Measurements from ENCODE around the gene SREBF1.
A peak's percentile ranks its signal among the peaks of the same experiment; 100 is the strongest.
"Not testable (repeated sequence)": the region's sequence is repeated elsewhere in the genome, so short reads cannot be mapped to it uniquely, and the experiment has no call there.

The SREBF1 gene

DNA sequence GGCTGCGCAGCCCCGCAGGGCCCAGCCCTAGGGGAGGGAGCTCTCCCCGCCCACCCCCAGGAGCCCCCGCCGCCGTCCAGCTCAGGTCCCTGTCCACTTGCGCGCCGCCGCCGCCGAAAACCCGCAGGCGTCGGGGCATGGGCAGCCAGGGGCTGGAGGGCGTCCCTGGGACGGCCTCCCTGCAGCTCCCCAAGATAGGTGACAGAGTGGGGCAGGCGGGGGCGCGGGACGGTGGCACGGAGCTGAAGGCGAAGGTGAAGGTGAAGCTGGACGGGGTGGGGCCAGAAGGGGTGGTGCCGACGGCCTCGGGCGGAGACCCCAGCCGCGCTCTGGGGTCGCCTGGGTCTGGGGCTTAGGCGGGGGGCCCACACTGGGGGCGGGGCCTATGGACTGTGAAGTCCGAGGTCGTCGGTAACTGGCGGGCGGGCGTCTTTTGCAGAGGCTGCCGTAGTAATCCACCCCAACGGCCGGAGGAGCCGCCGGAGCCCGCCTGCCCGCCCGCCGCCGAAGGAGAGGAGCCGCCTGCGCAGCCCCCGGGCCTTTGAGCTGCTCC, 27.2 kb downstream of the SREBF1 start:
- no peak for DNase-seq

- peak in 1 of 2 experiments; percentile 26 for DNase-seq
These were observed 27.9 kb downstream of the SREBF1 start for GRCh38 chr17:17808706-17809432.

DNA sequence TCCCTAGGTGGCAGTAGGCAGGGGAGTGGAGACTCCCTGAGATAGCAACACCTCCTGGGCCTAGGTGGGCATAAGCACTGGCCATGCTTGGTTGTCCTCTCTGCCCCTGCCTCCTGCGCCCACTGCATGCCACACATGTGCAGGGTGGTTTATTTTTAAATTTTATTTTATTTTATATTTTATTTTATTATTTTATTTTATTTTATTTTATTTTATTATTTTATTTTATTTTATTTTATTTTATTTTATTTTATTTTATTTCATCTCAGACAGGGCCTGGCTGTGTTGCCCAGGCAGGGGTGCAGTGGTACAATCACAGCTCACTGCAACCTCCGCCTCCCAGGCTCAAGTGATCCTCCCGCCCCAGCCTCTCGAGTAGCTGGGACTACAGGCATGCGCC, 28.6 kb downstream of the SREBF1 start:
- DNase-seq = not testable (repeated sequence)

- DNase-seq = no peak
These were observed 29.3 kb downstream of the SREBF1 start for GRCh38 chr17:17807440-17807839.

DNA sequence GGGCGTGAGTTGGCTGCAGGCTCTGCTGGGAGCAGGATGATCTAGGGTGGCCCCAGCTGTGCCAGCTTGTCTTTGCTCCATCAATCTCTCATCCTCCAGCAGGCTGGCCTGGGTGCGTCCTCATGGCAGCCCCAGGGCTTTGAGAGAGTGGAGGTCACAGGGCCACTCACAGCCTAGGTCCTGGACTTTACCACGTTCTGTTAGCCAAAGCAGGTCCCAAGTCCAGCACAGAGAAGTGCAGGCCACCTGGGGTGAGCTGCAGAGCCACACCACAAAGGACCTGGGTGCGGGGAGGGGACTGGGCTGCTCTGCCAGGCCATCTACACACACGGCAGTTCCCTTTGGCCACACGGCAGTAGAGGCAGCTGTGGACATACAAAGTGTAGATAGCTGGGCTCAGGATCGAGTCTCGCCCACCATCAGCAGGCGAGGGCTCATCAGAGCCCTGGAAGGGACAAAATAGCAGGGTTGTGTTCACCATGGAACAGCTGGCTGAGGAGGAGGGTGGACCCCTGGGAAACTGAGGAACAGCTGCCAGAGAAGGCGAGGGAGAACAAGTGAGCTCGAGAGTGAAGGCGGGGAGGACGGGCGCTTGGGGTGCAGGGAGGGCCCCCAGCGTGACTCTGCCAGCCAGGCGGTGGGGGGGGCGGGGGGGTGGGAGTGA, 30.0 kb downstream of the SREBF1 start:
- DNase-seq = no peak

DNA sequence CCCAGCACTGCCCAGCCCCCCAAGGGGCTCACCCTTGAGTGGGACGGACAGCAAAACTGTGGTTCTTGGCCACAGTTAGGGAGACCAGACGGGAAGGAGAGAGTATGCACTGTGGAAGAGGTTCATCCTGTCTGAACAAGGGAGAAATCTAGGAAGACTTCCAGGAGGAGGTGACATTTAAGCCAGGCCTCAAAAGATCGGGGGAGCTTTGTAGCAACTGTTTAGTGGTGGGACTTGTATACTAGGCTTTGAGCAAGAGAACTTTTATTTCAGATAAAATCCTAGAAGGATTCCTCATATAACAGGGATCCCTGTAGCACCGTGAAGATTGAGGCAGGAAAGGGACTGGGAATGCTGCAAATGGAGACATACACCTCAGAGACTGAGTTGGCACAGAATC, 30.8 kb downstream of the SREBF1 start:
- no peak for DNase-seq

GRCh38 chr17:17805575-17805974, 31.2 kb downstream of the SREBF1 start:
- no peak for DNase-seq

DNA sequence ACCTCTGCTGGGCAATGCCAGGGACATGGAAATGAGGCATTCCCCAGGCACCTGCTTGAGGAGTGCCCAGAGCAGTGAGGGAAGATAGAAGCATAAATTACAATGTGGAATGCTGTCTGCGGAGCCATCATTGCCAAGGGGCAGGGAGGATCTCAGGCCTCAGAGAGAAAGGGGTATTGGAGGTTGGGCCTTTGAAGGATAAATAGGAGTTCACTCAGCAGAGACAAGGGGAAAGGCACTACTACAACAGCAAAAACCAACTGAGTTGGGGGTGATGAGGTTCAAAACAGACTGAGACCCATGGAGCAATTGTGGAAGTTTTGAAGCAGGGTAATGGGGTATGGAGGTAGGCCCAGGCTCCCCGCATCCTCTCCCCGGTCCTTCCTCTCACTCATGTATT, 32.8 kb downstream of the SREBF1 start:
- no peak for DNase-seq

- DNase-seq = no peak
These were observed 34.8 kb downstream of the SREBF1 start for GRCh38 chr17:17801800-17802481.

GRCh38 chr17:17800504-17801021, 36.2 kb downstream of the SREBF1 start:
- no peak for DNase-seq

- no peak for DNase-seq
These were observed 38.1 kb downstream of the SREBF1 start for GRCh38 chr17:17798573-17799255.

DNA sequence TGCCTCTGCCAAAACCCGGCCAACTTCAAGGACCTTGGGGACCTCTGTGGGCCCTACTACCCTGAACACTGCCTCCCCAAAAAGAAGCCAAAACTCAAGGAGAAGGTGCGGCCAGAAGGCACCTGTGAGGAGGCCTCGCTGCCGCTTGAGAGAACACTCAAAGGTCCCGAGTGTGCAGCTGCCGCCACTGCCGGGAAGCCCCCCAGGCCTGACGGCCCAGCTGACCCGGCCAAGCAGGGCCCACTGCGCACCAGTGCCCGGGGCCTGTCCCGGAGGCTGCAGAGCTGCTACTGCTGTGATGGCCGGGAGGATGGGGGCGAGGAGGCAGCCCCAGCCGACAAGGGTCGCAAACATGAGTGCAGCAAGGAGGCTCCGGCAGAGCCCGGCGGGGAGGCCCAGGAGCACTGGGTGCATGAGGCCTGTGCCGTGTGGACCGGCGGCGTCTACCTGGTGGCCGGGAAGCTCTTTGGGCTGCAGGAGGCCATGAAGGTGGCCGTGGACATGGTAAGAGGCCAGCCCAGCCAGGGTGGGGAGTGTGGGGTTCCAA, 38.7 kb downstream of the SREBF1 start:
- DNase-seq = no peak

DNA sequence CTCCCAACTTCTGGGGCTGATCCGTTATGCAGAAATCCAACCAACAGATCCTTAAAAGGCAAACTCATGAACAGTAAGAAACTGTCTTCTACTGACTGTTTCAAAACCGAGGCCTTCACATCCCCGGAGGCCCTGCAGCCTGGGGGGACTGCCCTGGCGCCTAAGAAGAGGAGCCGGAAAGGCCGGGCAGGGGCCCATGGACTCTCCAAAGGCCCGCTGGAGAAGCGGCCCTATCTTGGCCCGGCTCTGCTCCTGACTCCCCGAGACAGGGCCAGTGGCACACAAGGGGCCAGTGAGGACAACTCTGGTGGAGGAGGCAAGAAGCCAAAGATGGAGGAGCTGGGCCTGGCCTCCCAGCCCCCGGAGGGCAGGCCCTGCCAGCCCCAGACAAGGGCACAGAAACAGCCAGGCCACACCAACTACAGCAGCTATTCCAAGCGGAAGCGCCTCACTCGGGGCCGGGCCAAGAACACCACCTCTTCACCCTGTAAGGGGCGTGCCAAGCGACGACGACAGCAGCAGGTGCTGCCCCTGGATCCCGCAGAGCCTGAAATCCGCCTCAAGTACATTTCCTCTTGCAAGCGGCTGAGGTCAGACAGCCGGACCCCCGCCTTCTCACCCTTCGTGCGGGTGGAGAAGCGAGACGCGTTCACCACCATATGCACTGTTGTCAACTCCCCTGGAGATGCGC, 39.5 kb downstream of the SREBF1 start:
- DNase-seq = no peak

- no peak for DNase-seq
These were observed 40.1 kb downstream of the SREBF1 start for GRCh38 chr17:17796787-17797061.

GRCh38 chr17:17795946-17796786, 40.6 kb downstream of the SREBF1 start:
- DNase-seq = no peak

DNA sequence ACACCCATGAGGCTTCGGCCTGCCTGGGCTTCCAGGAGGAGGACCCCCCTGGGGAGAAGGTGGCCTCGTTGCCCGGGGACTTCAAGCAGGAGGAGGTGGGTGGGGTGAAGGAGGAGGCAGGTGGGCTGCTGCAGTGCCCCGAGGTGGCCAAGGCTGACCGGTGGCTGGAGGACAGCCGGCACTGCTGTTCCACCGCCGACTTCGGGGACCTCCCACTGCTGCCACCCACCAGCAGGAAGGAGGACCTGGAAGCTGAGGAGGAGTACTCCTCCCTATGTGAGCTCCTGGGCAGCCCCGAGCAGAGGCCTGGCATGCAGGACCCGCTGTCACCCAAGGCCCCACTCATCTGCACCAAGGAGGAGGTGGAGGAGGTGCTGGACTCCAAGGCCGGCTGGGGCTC, 41.5 kb downstream of the SREBF1 start:
- no peak for DNase-seq

DNA sequence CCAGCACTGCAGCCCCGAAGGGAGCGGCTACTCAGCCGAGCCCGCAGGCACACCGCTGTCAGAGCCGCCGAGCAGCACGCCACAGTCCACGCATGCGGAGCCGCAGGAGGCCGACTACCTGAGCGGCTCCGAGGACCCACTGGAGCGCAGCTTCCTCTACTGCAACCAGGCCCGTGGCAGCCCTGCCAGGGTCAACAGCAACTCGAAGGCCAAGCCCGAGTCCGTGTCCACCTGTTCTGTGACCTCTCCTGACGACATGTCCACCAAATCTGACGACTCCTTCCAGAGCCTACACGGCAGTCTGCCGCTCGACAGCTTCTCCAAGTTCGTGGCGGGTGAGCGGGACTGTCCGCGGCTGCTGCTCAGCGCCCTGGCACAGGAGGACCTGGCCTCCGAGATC, 42.4 kb downstream of the SREBF1 start:
- no peak for DNase-seq

DNA sequence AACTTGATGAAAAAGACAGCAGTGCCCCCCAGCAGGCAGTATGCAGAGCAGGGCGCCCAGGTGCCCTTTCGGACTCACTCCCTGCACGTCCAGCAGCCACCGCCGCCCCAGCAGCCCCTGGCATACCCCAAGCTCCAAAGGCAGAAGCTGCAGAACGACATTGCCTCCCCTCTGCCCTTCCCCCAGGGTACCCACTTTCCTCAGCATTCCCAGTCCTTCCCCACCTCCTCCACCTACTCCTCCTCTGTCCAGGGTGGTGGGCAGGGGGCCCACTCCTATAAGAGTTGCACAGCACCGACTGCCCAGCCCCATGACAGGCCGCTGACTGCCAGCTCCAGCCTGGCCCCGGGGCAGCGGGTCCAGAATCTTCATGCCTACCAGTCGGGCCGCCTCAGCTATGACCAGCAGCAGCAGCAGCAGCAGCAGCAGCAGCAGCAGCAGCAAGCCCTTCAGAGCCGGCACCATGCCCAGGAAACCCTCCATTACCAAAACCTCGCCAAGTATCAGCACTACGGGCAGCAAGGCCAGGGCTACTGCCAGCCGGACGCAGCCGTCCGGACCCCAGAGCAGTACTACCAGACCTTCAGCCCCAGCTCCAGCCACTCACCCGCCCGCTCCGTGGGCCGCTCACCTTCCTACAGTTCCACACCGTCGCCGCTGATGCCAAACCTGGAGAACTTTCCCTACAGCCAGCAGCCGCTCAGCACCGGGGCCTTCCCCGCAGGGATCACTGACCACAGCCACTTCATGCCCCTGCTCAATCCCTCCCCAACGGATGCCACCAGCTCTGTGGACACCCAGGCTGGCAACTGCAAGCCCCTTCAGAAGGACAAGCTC, 43.2 kb downstream of the SREBF1 start:
- DNase-seq = no peak

GRCh38 chr17:17792551-17793377, 44.0 kb downstream of the SREBF1 start:
- DNase-seq = peak; percentile 83 to 93

Measured in NCI-H524 (cell line).